ENCODE results near the gene TESPA1. TPM values are rescaled to one million over a fixed set of nuclear protein-coding genes. Genes with fewer than 3 reads are reported as not detected.

TESPA1 gene
- total RNA-seq, result under 1 TPM in 6 of 8 experiments, not detected in 2; 0.09 to 0.52 (median 0.16) TPM

GRCh38 chr12:54984658-54985376, at the start of gene TESPA1:
Gene TESPA1, minus strand, starts transcription at chr12:54984762. Its CDS starts 10,200 bp downstream, at chr12:54974562.
- H3K27ac ChIP-seq, result no peak within 1 kb of the TSS
- ATAC-seq (replicated peaks in 6 of 8), result no peak
- in situ Hi-C loops (cut with MboI; ENCODE audit: low pct_unique_long_range_greater_than_20kb in 2 of 9, low sequenced_read_pairs in 9 of 9, unreplicated experiment in 9 of 9), result loop anchor here in 1 of 9 experiments (10.0 kb wide), 1 partner anchor 90 kb away; no protein-coding TSS in a partner anchor
- H3K4me3 ChIP-seq, result no peak within 1 kb of the TSS
- H3K4me1 ChIP-seq (replicated peaks in 1 of 2), result no peaks in the 10 kb centered on the region
- 14 to 84% (median 64%) methylated on average over 2 to 7 of the region's 12 CpGs for WGBS, 10 experiments

- Histone ChIP-seq H3K27ac (no peak overlapping the region), H3K4me3 (no peak overlapping the region), H3K4me1 (replicated peaks in 1 of 2) (peaks cover 27 to 37% of the 10 kb centered on the region in 2 donors)
- 0 to 85% (median 64%) methylated on average over 1 to 4 of the region's 6 CpGs; no CpG with 5 or more reads in 4 of the 10 experiments for WGBS, 10 experiments
- in situ Hi-C loops (cut with MboI; ENCODE audit: low pct_unique_long_range_greater_than_20kb in 2 of 9, low sequenced_read_pairs in 9 of 9, unreplicated experiment in 9 of 9), result no loop called here
- peak in 4 of 8 experiments; percentile 25 to 64 (median 44) for ATAC-seq (replicated peaks in 6 of 8)
Measured at GRCh38 chr12:55034218-55034617, 49.7 kb upstream of the TESPA1 start.

GRCh38 chr12:55025508-55025907, 40.9 kb upstream of the TESPA1 start:
- ATAC-seq (replicated peaks in 6 of 8), result no peak
- H3K4me1 ChIP-seq (replicated peaks in 1 of 2), result peaks cover 2 to 64% of the 10 kb centered on the region in 2 donors
- 0 to 100% (median 83%) methylated on average over 1 to 2 of the region's 2 CpGs; no CpG with 5 or more reads in 5 of the 10 experiments for WGBS, 10 experiments
- H3K27ac ChIP-seq, result no peak overlapping the region
- in situ Hi-C loops (cut with MboI; ENCODE audit: low pct_unique_long_range_greater_than_20kb in 2 of 9, low sequenced_read_pairs in 9 of 9, unreplicated experiment in 9 of 9), result no loop called here
- H3K4me3 ChIP-seq, result no peak overlapping the region

- Histone ChIP-seq H3K4me3 (no peak overlapping the region), H3K27ac (no peak overlapping the region), H3K4me1 (replicated peaks in 1 of 2) (peaks cover 2 to 58% of the 10 kb centered on the region in 2 donors)
- 0 to 86% (median 27%) methylated on average over 1 to 2 of the region's 2 CpGs; no CpG with 5 or more reads in 3 of the 10 experiments for WGBS, 10 experiments
- in situ Hi-C loops (cut with MboI; ENCODE audit: low pct_unique_long_range_greater_than_20kb in 2 of 9, low sequenced_read_pairs in 9 of 9, unreplicated experiment in 9 of 9), result no loop called here
- no peak for ATAC-seq (replicated peaks in 6 of 8)
Measured at GRCh38 chr12:55024575-55024974, 40.0 kb upstream of the TESPA1 start.

- ATAC-seq (replicated peaks in 6 of 8), result peak; percentile 94 to 100 (median 99)
- Histone ChIP-seq H3K4me3 (peak within 1 kb of the TSS; percentile 30 to 58 (median 40)), H3K27ac (no peak within 1 kb of the TSS), H3K4me1 (replicated peaks in 1 of 2) (peaks cover 17 to 48% of the 10 kb centered on the region in 2 donors)
- 0 to 10% (median 0%) methylated on average over 1 to 12 of the region's 13 CpGs; no CpG with 5 or more reads in 1 of the 10 experiments for WGBS, 10 experiments
- in situ Hi-C loops (cut with MboI; ENCODE audit: low pct_unique_long_range_greater_than_20kb in 2 of 9, low sequenced_read_pairs in 9 of 9, unreplicated experiment in 9 of 9), result no loop called here
Measured at GRCh38 chr12:55019784-55020183, 35.2 kb upstream of the TESPA1 start, which contains the start of gene NEUROD4. Gene NEUROD4, plus strand, starts transcription at chr12:55019974. Its CDS starts 6,466 bp downstream, at chr12:55026440.

- WGBS, 10 experiments, result 0 to 14% methylated on average over 2 to 3 of the region's 3 CpGs; no CpG with 5 or more reads in 8 of the 10 experiments
- Histone ChIP-seq H3K27ac (peak overlapping the region; percentile 50 to 71), H3K4me3 (no peak overlapping the region), H3K4me1 (replicated peaks in 1 of 2) (peaks cover 17 to 26% of the 10 kb centered on the region in 2 donors)
- peak in 5 of 8 experiments; percentile 6 to 72 (median 63) for ATAC-seq (replicated peaks in 6 of 8)
- in situ Hi-C loops (cut with MboI; ENCODE audit: low pct_unique_long_range_greater_than_20kb in 2 of 9, low sequenced_read_pairs in 9 of 9, unreplicated experiment in 9 of 9), result no loop called here
Measured at GRCh38 chr12:55017416-55017925, 32.9 kb upstream of the TESPA1 start.

GRCh38 chr12:55008944-55009585, 24.5 kb upstream of the TESPA1 start:
- in situ Hi-C loops (cut with MboI; ENCODE audit: low pct_unique_long_range_greater_than_20kb in 2 of 9, low sequenced_read_pairs in 9 of 9, unreplicated experiment in 9 of 9), result loop anchor here in 1 of 9 experiments (10.0 kb wide), 1 partner anchor 56 kb away; no protein-coding TSS in a partner anchor
- peak in 5 of 8 experiments; percentile 77 to 98 (median 94) for ATAC-seq (replicated peaks in 6 of 8)

GRCh38 chr12:55002355-55002754, 17.8 kb upstream of the TESPA1 start:
- Histone ChIP-seq H3K4me1 (replicated peaks in 1 of 2) (peaks cover 12 to 19% of the 10 kb centered on the region in 2 donors), H3K4me3 (no peak overlapping the region), H3K27ac (no peak overlapping the region)
- ATAC-seq (replicated peaks in 6 of 8), result no peak
- in situ Hi-C loops (cut with MboI; ENCODE audit: low pct_unique_long_range_greater_than_20kb in 2 of 9, low sequenced_read_pairs in 9 of 9, unreplicated experiment in 9 of 9), result loop anchor here in 2 of 9 experiments (5.0 to 10.0 kb wide), 2 partner anchors 62 to 70 kb away; no protein-coding TSS in a partner anchor
- WGBS, 10 experiments, result 0 to 94% (median 85%) methylated on average over 1 to 2 of the region's 2 CpGs; no CpG with 5 or more reads in 2 of the 10 experiments

More at GRCh38 chr12:55008944-55009585, 24.5 kb upstream of the TESPA1 start:
- no peak overlapping the region for H3K4me3 ChIP-seq
- 0 to 40% (median 10%) methylated on average over 1 to 3 of the region's 6 CpGs; no CpG with 5 or more reads in 2 of the 10 experiments for WGBS, 10 experiments
- peaks cover 16 to 34% of the 10 kb centered on the region in 2 donors for H3K4me1 ChIP-seq (replicated peaks in 1 of 2)
- peak overlapping the region in 1 of 2 donors; percentile 44 for H3K27ac ChIP-seq

- 9 to 100% (median 86%) methylated on average over 1 to 4 of the region's 4 CpGs for WGBS, 10 experiments
- Histone ChIP-seq H3K4me3 (no peak overlapping the region), H3K27ac (no peak overlapping the region), H3K4me1 (replicated peaks in 1 of 2) (peaks cover 14 to 23% of the 10 kb centered on the region in 2 donors)
- in situ Hi-C loops (cut with MboI; ENCODE audit: low pct_unique_long_range_greater_than_20kb in 2 of 9, low sequenced_read_pairs in 9 of 9, unreplicated experiment in 9 of 9), result loop anchor here in 2 of 9 experiments (5.0 to 10.0 kb wide), 2 partner anchors 63 to 71 kb away; no protein-coding TSS in a partner anchor
- no peak for ATAC-seq (replicated peaks in 6 of 8)
Measured at GRCh38 chr12:55001198-55001868, 16.8 kb upstream of the TESPA1 start.

- in situ Hi-C loops (cut with MboI; ENCODE audit: low pct_unique_long_range_greater_than_20kb in 2 of 9, low sequenced_read_pairs in 9 of 9, unreplicated experiment in 9 of 9), result loop anchor here in 5 of 9 experiments (10.0 kb wide), 2 partner anchors 66 to 76 kb away; no protein-coding TSS in a partner anchor
- H3K4me1 ChIP-seq (replicated peaks in 1 of 2), result peaks cover 14 to 20% of the 10 kb centered on the region in 2 donors
- no peak for ATAC-seq (replicated peaks in 6 of 8)
- 8 to 100% (median 78%) methylated on average over 1 to 5 of the region's 5 CpGs; no CpG with 5 or more reads in 1 of the 10 experiments for WGBS, 10 experiments
- H3K4me3 ChIP-seq, result no peak overlapping the region
- no peak overlapping the region for H3K27ac ChIP-seq
Measured at GRCh38 chr12:54998958-54999510, 14.5 kb upstream of the TESPA1 start.

GRCh38 chr12:54997929-54998522, 13.5 kb upstream of the TESPA1 start:
- peak in 5 of 8 experiments; percentile 57 to 95 (median 93) for ATAC-seq (replicated peaks in 6 of 8)
- no peak overlapping the region for H3K4me3 ChIP-seq
- 0 to 20% (median 7%) methylated on average over 1 to 3 of the region's 4 CpGs; no CpG with 5 or more reads in 3 of the 10 experiments for WGBS, 10 experiments
- peak overlapping the region in 1 of 2 donors; percentile 6 for H3K27ac ChIP-seq
- peaks cover 16 to 20% of the 10 kb centered on the region in 2 donors for H3K4me1 ChIP-seq (replicated peaks in 1 of 2)
- in situ Hi-C loops (cut with MboI; ENCODE audit: low pct_unique_long_range_greater_than_20kb in 2 of 9, low sequenced_read_pairs in 9 of 9, unreplicated experiment in 9 of 9), result loop anchor here in 5 of 9 experiments (10.0 kb wide), 2 partner anchors 67 to 77 kb away; no protein-coding TSS in a partner anchor
